Measurements from ENCODE around the gene TPSG1. TPM values are rescaled to one million over a fixed set of nuclear protein-coding genes. Genes with fewer than 3 reads are reported as not detected.
"Not testable (repeated sequence)": the region's sequence is repeated elsewhere in the genome, so short reads cannot be mapped to it uniquely, and the experiment has no call there.

TPSG1 gene
- total RNA-seq, 1 experiment from 2014 or later = not detected

DNA sequence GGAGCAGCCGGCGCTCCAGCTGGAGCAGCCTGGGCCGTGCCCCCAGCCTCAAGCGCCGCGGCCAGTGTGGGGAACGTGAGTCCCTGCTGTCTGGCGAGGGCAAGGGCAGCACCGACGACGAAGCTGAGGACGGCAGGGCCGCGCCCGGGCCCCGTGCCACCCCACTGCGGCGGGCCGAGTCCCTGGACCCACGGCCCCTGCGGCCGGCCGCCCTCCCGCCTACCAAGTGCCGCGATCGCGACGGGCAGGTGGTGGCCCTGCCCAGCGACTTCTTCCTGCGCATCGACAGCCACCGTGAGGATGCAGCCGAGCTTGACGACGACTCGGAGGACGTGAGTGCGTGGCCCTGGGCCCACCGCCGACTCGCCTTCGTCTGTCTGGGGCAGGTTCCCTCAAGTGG is 16.0 kb downstream of the TPSG1 start:
- no peak for DNase-seq (ENCODE audit: low read depth)
- in situ Hi-C loops (cut with HindIII; ENCODE audit: low pct_unique_long_range_greater_than_20kb, low sequenced_read_pairs) = no loop called here

- no peak for DNase-seq (ENCODE audit: low read depth)
- in situ Hi-C loops (cut with HindIII; ENCODE audit: low pct_unique_long_range_greater_than_20kb, low sequenced_read_pairs) = no loop called here
Observed at GRCh38 chr16:1208239-1208830, 16.7 kb downstream of the TPSG1 start.

DNA sequence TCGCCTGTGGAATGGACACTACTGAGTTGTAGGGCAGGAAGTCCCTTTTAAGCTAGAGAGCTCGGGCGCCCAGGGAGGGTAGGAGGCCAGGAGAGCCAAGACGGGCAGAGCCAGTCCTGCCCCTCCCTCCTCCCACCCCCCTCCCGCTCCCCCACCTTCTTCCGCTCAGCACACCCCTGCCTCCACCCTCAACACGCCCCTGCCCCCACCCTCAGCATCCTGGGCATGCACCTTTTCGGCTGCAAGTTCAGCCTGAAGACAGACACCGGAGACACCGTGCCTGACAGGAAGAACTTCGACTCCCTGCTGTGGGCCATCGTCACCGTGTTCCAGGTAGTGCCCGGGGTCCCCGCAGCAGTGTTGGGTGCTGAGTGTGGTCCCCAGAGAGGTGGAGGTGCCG is 18.3 kb downstream of the TPSG1 start:
- in situ Hi-C loops (cut with HindIII; ENCODE audit: low pct_unique_long_range_greater_than_20kb, low sequenced_read_pairs) = no loop called here
- DNase-seq (ENCODE audit: low read depth) = no peak

DNA sequence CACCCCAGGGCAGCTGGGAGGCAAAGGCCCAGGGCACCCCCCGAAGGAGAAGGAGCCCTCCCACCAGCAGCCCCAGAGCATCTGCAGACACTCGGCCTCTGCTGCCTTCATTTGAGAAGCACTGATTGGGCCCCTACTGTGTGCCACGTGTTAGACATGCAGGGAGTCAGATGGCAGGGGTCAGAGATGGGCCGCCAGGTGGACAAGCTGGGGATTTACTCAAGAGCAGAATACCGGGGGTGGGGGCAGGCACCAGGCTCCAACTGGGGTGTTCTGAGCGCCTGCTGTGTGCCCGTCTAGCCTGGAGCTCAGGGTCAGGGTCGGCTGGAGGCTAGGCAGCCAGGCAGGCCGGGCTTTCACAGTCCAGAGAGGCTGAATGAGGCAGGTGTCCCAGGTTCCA is 18.7 kb downstream of the TPSG1 start:
- in situ Hi-C loops (cut with HindIII; ENCODE audit: low pct_unique_long_range_greater_than_20kb, low sequenced_read_pairs) = no loop called here
- DNase-seq (ENCODE audit: low read depth) = no peak

DNA sequence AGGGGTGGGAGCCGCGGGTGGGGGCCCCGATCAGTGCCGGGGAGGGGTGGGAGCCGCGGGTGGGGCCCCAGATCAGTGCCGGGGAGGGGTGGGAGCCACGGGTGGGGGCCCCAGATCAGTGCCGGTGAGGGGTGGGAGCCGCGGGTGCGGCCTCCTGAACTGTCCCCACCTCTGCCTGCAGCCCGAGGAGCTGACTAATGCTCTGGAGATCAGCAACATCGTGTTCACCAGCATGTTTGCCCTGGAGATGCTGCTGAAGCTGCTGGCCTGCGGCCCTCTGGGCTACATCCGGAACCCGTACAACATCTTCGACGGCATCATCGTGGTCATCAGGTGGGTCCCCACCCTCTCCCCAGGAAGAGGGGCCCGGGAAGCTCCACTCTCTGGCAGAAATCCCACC is 20.1 kb downstream of the TPSG1 start:
- in situ Hi-C loops (cut with HindIII; ENCODE audit: low pct_unique_long_range_greater_than_20kb, low sequenced_read_pairs) = no loop called here
- DNase-seq (ENCODE audit: low read depth) = no peak

GRCh38 chr16:1202274-1202673 is 22.8 kb downstream of the TPSG1 start:
- in situ Hi-C loops (cut with HindIII; ENCODE audit: low pct_unique_long_range_greater_than_20kb, low sequenced_read_pairs) = no loop called here
- DNase-seq (ENCODE audit: low read depth) = no peak

GRCh38 chr16:1201444-1201843 is 23.6 kb downstream of the TPSG1 start:
- no peak for DNase-seq (ENCODE audit: low read depth)
- in situ Hi-C loops (cut with HindIII; ENCODE audit: low pct_unique_long_range_greater_than_20kb, low sequenced_read_pairs) = no loop called here

GRCh38 chr16:1200014-1200627 is 24.9 kb downstream of the TPSG1 start:
- in situ Hi-C loops (cut with HindIII; ENCODE audit: low pct_unique_long_range_greater_than_20kb, low sequenced_read_pairs) = no loop called here
- DNase-seq (ENCODE audit: low read depth) = no peak

DNA sequence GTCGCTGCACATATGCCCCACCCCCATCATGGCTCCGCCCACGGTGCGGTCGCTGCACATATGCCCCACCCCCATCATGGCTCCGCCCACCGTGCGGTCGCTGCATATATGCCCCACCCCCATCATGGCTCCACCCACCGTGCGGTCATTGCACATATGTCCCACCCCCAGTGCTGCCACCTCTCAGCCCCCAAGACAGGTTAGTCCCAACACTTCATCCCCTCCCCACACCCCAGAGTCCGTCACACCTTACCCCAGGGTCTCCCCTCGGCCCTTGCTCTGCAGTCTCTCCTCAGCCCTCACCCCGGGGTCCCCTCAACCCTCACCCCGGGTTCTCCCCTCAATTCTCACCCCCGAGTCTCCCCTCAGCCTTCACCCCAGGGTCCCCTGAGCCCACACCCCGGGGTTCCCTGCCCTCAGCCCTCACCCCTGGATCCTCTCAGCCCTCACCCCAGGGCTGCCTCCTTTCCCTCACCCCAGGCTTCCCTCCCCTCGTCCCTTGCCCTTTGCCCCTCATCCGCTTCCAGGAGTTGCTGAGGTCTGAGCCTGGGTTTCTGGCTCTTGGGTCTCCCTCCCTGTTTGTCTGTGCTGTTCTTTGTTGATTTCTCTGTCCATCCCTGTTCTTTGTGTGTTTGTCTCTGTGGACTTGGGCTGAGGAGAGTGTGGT is 25.6 kb downstream of the TPSG1 start:
- in situ Hi-C loops (cut with HindIII; ENCODE audit: low pct_unique_long_range_greater_than_20kb, low sequenced_read_pairs) = no loop called here
- DNase-seq (ENCODE audit: low read depth) = no peak

DNA sequence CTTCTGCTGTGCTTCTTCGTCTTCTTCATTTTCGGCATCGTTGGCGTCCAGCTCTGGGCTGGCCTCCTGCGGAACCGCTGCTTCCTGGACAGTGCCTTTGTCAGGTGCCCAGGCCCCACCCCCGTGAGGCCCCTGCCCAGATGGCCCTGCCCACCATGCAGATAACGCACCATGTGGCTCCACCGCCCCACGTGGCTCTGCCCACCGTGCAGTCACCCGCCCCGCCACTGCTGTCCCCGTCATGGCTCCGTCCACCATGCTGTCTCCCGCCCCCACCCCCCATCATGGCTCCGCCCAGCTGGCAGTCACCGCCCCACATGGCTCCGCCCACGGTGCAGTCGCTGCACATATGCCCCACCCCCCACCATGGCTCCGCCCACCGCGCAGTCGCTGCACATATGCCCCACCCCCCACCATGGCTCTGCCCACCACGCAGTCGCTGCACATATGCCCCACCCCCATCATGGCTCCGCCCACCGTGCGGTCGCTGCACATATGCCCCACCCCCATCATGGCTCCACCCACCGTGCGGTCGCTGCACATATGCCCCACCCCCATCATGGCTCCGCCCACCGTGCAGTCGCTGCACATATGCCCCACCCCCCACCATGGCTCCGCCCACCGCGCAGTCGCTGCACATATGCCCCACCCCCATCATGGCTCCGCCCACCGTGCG is 26.3 kb downstream of the TPSG1 start:
- DNase-seq (ENCODE audit: low read depth); in situ Hi-C loops (cut with HindIII; ENCODE audit: low pct_unique_long_range_greater_than_20kb, low sequenced_read_pairs): not testable (repeated sequence)

DNA sequence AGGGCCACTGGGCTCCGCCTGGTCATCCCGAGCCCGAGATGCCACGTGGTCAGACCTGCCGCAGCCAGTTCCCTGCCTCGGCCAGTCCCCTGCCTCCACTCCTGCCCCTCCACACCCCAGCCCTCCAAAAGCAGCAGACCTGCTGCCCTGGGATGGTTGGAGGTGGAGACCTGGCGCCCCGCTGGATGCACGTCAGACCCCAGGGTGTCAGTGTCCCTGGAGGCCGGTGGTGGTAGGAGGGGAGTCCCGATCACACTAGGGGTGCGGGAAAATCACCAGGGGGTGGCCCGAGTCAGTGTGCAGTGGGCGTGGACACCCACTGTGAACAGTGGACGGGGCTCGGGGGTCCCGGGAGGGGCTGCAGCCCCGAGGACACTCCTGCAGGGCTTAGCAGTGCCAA is 26.9 kb downstream of the TPSG1 start:
- DNase-seq (ENCODE audit: low read depth) = no peak
- in situ Hi-C loops (cut with HindIII; ENCODE audit: low pct_unique_long_range_greater_than_20kb, low sequenced_read_pairs) = no loop called here

DNA sequence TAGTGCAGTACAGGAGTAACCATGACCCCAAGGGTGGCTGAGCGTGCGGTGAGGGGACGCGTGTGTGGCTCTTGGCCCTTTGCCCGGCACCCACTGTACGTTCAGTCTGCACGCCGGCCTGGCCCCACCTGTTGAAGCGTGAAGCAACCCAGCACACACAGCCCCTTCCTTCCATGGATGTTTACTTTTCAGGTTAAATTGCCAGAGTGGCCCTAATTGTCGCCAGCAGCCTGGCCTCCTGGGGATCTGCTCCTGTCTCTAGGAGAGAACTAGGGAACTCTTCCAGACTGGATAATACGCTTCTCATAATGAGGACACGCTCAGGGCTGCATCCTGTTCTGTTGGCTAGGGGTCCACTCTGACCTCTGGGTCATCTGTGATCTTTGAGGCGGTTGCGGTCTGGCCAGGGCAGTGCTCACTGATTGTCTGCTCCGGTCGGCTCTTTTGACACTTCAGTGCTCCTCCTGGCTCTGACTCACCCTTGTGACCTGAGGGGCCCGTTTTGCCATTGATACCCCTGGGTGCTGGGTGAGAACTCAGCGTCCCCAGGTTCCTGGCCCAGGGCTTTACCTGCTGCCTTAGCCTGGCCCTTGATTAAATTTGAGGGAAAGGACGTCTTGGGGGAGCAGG is 27.7 kb downstream of the TPSG1 start:
- peak; percentile 71 for DNase-seq (ENCODE audit: low read depth)
- in situ Hi-C loops (cut with HindIII; ENCODE audit: low pct_unique_long_range_greater_than_20kb, low sequenced_read_pairs) = no loop called here

DNA sequence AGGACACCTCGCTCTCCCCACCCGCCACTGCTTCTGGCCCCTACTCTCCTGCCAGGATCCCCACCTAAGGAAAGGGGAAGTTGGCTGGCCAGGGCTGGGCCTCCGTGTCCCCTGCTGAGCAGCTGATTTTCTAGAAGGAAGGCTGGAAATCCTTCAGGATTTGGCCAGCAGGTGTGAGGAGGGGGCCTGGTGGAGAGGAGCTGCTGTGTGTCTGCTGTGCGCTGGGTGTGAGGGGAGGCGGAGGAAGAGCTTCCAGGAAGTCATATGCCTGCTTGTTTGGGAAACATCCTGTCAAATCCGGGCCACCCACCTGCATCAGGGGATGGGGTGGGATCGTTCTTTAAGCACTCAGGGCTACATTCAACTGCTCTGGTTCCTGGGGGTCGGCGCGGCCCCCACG is 28.6 kb downstream of the TPSG1 start:
- in situ Hi-C loops (cut with HindIII; ENCODE audit: low pct_unique_long_range_greater_than_20kb, low sequenced_read_pairs) = no loop called here
- no peak for DNase-seq (ENCODE audit: low read depth)

GRCh38 chr16:1195393-1195666 is 29.7 kb downstream of the TPSG1 start:
- DNase-seq (ENCODE audit: low read depth) = no peak
- in situ Hi-C loops (cut with HindIII; ENCODE audit: low pct_unique_long_range_greater_than_20kb, low sequenced_read_pairs) = no loop called here

DNA sequence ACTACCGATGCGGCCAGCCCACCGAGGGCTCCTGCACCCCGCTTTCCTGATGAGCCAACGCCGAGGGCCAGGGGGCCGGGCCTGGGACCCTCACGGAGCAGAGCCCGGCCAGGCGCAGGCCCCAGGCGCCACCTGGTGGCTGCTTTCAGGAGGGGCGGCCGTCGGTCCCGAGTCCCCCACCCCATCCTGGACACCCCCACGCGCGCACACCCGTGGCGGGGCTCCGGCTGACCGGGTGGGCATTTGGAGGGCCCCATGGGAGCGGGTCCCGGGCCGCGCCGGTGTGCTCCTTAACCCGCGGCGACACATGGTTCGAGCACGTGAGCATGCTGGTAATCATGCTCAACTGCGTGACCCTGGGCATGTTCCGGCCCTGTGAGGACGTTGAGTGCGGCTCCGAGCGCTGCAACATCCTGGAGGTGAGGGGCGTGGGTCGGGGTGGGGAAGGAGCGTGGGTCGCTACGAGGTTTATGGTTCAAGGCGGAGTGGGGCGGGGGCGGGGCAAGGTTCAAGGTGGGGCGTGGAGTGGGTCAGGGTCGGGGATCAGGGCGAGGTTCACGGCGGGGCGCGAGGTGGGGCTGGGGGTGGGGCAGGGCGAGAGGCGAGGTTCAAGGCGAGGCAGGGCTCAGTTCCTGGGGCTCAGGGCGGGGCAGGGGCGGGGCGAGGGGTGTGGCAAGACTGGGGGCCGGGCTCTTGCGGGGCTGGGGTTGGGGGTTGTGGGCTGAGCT is 30.2 kb downstream of the TPSG1 start:
- DNase-seq (ENCODE audit: low read depth) = no peak
- in situ Hi-C loops (cut with HindIII; ENCODE audit: low pct_unique_long_range_greater_than_20kb, low sequenced_read_pairs) = no loop called here

- in situ Hi-C loops (cut with HindIII; ENCODE audit: low pct_unique_long_range_greater_than_20kb, low sequenced_read_pairs) = no loop called here
- DNase-seq (ENCODE audit: low read depth) = no peak
Observed at GRCh38 chr16:1193825-1194581, 31.1 kb downstream of the TPSG1 start.

- in situ Hi-C loops (cut with HindIII; ENCODE audit: low pct_unique_long_range_greater_than_20kb, low sequenced_read_pairs) = no loop called here
- peak; percentile 77 for DNase-seq (ENCODE audit: low read depth)
Observed at GRCh38 chr16:1193143-1193824, 31.8 kb downstream of the TPSG1 start.

All from Caki2 (cell line).